Activated naive CD4-positive, alpha-beta T cell treated with anti-CD3 and anti-CD28 coated beads, Interleukin-2, amount 50 U/mL, for 16 hours (primary cell): ENCODE data around the gene JKAMP.

ENCODE experiments used
- DNase-seq: peaks from one replicate; pipeline ENCODE4 v3.0.0-alpha.2; 2020

The JKAMP gene

DNA sequence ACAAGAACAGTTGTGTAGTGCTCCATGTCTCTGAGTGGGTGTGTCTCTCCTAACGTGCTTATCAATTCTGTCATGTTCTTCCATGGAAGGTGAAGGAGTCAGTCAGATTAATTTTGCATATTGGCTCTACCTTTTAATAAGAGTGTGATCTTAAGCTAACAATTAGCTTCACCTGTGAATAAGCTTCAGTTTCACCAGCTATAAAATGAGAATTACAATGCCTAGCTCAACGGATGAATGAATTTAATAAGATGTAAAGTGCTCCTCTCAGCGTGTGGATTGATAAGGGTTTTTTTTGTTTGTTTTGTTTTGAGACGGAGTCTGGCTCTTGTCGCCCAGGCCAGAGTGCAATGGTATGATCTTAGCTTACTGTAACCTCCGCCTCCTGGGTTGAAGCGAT is 59.6 kb downstream of the JKAMP start:
- no peak for DNase-seq

DNA sequence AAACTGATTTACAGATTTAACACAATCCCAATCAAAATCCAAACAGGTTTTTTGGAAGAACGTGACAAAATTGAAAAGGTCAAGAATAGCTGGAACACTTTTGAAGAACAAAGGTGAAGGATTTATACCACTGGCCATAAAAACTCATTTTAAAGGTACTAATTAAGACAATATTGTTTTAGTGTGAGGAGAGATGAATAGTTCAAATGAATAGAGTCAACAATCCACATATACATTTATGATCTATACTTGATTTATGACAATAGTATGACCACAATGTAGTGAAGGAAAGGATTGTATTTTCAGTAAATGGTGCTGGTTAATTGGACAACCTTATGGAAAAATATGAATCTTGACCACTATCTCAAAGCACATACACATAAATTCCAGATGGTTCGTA is 63.0 kb downstream of the JKAMP start:
- DNase-seq: no peak
